Esophagus squamous epithelium (tissue), 5 donors: Measurements from ENCODE around the gene CFAP20DC. TPM values are rescaled to one million over a fixed set of nuclear protein-coding genes. Genes with fewer than 3 reads are reported as not detected.

Experiments
- DNase-seq: peaks from one replicate; lab custom pipeline; 2025; lab: John Stamatoyannopoulos, UW
- H3K27ac ChIP-seq, 4 donors: fragments of 200-600 bp; sonication (generic); one replicate each; pipeline ENCODE4 v1.5.1; 2016 to 2019; ENCODE audit warnings: mild to moderate bottlenecking in 1 of 4
- H3K27me3 ChIP-seq, 4 donors: fragments of 200-600 bp; sonication (generic); 1 replicate in 3 of 4; 2 replicates in 1 of 4; pipeline versions ENCODE4 v1.5.1 to v1.6.0; 2017 to 2021; ENCODE audit warnings: antibody characterized with exemption in 1 of 4
- H3K36me3 ChIP-seq, 3 donors: fragments of 200-600 bp; sonication (generic); one replicate each; pipeline ENCODE4 v1.5.1; 2016 to 2019
- H3K4me1 ChIP-seq, 3 donors: fragments of 200-600 bp; sonication (generic); one replicate each; pipeline ENCODE4 v1.5.1; 2017 to 2019
- H3K4me3 ChIP-seq, 4 donors: fragments of 200-600 bp; sonication (generic); 1 replicate in 3 of 4; 2 replicates in 1 of 4; pipeline ENCODE4 v1.5.1; 2016 to 2019; ENCODE audit warnings: mild to moderate bottlenecking in 2 of 4, moderate library complexity in 1 of 4
- H3K9me3 ChIP-seq, 3 donors: fragments of 200-600 bp; sonication (generic); one replicate each; pipeline ENCODE4 v1.5.1; 2016 to 2019
- POLR2A ChIP-seq, 4 donors: fragments of 450-650 bp; IDR thresholded peaks; one replicate each; pipeline ENCODE4 v1.6.1; 2017; ENCODE audit warnings: antibody characterized with exemption in 4 of 4, mild to moderate bottlenecking in 4 of 4, moderate library complexity in 3 of 4
- WGBS, 2 donors: methylation state at CpG; one replicate each; pipeline ENCODE4 v1.1.5; 2018; 5-methylcytosine and 5-hydroxymethylcytosine counted together
- intact Hi-C: fragments of 100-400 bp; cut with DNase I; formaldehyde crosslinking; loops from one replicate; pipeline ENCODE4 v1.15.0; 2022
- total RNA-seq, 4 donors: library from RNA; depleted of rRNA; stranded (reverse); fragments of >200 nt; gene quantifications; one replicate each; pipeline ENCODE4 v1.1.0, GENCODE V29; 2016
- TF ChIP-seq, protein P1 (sequence below), 6 experiments: fragments of 450-650 bp in 4 of 6; fragments of 200-600 bp in 2 of 6; sonication (generic) in 2 of 6; IDR thresholded peaks; one replicate each; pipeline ENCODE4 v1.5.1; 2016 to 2019; ENCODE audit warnings: antibody characterized with exemption in 6 of 6, mild to moderate bottlenecking in 4 of 6, moderate library complexity in 4 of 6
- donor health status: DM: yes; HTN: yes; CAD: no.

The CFAP20DC gene
- total RNA-seq, 4 donors from 2014 or later = 9.8 to 15.5 (median 10.8) TPM

DNA sequence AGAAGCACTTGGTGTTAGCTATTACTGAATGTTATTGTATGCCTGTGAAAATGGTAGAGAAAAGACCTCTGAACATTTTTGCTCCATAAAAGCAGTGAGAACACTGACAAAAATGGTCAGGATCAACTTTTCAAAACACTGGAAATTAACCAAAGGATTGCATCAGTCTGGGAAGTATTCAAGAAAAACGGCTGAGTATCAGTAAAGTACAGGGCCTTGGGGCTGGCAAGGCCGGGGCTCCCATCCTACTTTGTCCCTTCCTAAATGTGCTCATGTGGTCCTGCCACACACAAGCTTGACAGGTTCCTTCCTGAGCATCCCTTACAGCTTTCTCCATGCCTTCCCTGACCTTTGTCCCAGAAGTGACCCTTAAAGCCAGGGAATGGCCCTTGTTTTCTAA lies 84.0 kb downstream of the CFAP20DC start:
- TF ChIP-seq POLR2A (IDR thresholded peaks at IDR 0.05) = no peak
- TF ChIP-seq, protein P1, sequence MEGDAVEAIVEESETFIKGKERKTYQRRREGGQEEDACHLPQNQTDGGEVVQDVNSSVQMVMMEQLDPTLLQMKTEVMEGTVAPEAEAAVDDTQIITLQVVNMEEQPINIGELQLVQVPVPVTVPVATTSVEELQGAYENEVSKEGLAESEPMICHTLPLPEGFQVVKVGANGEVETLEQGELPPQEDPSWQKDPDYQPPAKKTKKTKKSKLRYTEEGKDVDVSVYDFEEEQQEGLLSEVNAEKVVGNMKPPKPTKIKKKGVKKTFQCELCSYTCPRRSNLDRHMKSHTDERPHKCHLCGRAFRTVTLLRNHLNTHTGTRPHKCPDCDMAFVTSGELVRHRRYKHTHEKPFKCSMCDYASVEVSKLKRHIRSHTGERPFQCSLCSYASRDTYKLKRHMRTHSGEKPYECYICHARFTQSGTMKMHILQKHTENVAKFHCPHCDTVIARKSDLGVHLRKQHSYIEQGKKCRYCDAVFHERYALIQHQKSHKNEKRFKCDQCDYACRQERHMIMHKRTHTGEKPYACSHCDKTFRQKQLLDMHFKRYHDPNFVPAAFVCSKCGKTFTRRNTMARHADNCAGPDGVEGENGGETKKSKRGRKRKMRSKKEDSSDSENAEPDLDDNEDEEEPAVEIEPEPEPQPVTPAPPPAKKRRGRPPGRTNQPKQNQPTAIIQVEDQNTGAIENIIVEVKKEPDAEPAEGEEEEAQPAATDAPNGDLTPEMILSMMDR (IDR thresholded peaks at IDR 0.05) = no peak
- H3K36me3 ChIP-seq = no peaks in the 10 kb centered on the region

DNA sequence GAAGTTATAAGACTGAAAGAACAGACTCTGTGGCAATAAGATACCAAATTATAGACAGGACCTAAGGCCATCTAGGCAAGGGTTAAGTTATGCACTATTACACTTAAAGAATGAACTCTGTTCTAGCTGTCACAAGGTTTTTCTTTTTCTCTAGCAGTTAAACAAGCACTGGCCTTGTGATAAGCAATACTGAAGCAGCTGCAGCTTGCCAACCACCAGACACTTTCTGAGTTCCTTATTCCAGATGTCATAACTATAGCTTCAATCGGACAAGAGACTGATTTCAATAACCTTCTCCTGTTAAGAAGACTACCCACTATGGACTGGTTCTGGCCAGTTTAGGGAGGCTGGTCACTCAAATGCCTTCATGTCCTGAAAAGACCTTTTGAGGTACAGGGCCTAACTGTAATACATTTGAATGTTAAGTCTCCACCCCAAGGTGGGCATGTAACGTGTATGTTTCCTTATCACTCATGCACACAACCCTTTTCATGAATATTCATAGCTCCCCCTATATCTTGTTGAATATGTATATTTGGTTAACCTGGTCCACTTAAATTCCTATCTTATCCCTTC lies 85.8 kb downstream of the CFAP20DC start:
- DNase-seq = no peak

More for the DNA sequence above, 84.0 kb downstream of the CFAP20DC start:
- no peaks in the 10 kb centered on the region for H3K4me1 ChIP-seq
- no peaks in the 10 kb centered on the region for H3K9me3 ChIP-seq
- WGBS, 2 donors = 50 to 53% methylated on average over 2 of the region's 2 CpGs
- no peaks in the 10 kb centered on the region for H3K27me3 ChIP-seq
- H3K27ac ChIP-seq = no peak overlapping the region
- no peak for DNase-seq
- intact Hi-C loops = no loop called here
- no peak overlapping the region for H3K4me3 ChIP-seq

DNA sequence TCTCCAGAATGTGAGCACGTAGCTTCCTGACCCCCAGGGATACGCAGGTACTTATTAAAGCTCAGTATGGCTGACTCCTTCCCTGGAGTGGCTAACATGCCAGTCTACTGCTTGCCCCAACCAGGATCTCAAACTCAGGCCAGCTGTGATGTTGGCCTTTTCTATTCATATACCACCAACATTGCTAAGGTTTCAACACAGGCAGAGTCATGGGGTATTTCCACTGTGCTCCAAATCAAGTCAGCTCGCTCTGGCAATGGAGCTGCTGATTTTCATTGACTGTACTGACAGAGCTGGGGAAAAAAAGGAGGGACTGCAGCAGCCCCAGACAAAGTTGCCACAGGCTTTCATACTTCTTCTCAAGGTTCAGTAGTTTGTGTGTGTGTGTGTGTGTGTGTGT lies 87.0 kb downstream of the CFAP20DC start:
- Histone ChIP-seq H3K27me3 (no peaks in the 10 kb centered on the region), H3K4me1 (no peaks in the 10 kb centered on the region), H3K27ac (no peak overlapping the region), H3K9me3 (no peaks in the 10 kb centered on the region), H3K36me3 (no peaks in the 10 kb centered on the region), H3K4me3 (no peak overlapping the region)
- intact Hi-C loops = no loop called here
- TF ChIP-seq, protein P1 (IDR thresholded peaks at IDR 0.05) = no peak
- no peak for TF ChIP-seq POLR2A (IDR thresholded peaks at IDR 0.05)
- no peak for DNase-seq
- 92 to 94% methylated on average over 3 of the region's 3 CpGs for WGBS, 2 donors

More for the DNA sequence above, 85.8 kb downstream of the CFAP20DC start:
- H3K36me3 ChIP-seq = no peaks in the 10 kb centered on the region
- TF ChIP-seq POLR2A (IDR thresholded peaks at IDR 0.05) = no peak
- TF ChIP-seq, protein P1 (IDR thresholded peaks at IDR 0.05) = no peak
- no peaks in the 10 kb centered on the region for H3K27me3 ChIP-seq
- no peak overlapping the region for H3K4me3 ChIP-seq
- no peak overlapping the region for H3K27ac ChIP-seq
- H3K4me1 ChIP-seq = no peaks in the 10 kb centered on the region
- intact Hi-C loops = no loop called here
- WGBS, 2 donors = 64 to 81% methylated on average over 2 of the region's 2 CpGs
- H3K9me3 ChIP-seq = no peaks in the 10 kb centered on the region

DNA sequence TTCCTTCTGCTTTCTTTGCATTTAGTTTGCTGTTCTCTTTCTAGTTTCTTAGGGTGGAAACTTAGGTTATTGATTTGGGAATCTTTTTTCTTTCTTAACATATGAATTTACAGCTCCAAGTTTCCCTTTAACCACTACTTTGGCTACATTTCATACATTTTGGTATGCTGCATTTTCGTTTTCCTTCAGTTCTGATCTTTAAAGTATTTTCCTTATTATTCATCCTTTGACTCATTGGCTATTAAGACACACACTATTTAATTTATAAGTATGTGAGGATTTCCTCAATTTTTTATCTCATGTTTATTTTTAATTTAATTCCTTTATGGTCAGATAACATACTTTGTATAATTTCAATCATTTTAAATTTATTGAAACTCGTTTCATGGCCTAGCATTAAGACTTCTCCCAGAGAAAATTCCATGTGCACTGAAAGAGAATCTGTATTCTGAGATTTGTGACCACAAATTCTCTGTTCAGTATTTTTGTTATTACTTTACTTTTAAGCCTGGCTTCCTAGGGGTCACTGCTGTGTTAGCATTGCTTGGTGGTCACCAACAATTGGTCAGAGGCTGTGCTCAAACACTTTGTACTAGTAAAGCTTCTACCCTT lies 87.7 kb downstream of the CFAP20DC start:
- no peak for TF ChIP-seq POLR2A (IDR thresholded peaks at IDR 0.05)
- TF ChIP-seq, protein P1 (IDR thresholded peaks at IDR 0.05) = no peak

DNA sequence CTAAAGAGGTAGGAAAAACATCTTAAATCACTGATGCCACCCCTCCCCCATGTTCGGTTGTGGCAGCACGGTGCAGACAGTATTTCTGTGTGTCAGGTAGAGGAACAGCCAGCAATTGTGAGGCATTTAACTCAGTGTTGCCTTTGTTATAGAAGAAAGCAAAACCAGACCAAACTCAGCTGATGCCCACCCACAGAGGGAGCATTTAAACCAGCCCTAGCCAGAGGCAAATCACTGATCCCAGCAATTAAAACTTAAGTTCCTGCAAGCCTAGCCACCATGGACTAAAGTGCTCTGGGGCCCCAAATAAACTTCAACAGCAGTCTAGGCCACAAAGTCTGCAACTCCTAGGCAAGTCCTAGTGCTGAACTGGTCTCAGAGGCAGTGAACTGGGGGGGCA lies 94.5 kb downstream of the CFAP20DC start:
- TF ChIP-seq, protein P1 (IDR thresholded peaks at IDR 0.05) = no peak
- TF ChIP-seq POLR2A (IDR thresholded peaks at IDR 0.05) = no peak
- Histone ChIP-seq H3K27me3 (no peaks in the 10 kb centered on the region), H3K36me3 (no peaks in the 10 kb centered on the region), H3K27ac (no peak overlapping the region), H3K9me3 (no peaks in the 10 kb centered on the region), H3K4me3 (no peak overlapping the region), H3K4me1 (no peaks in the 10 kb centered on the region)
- intact Hi-C loops = no loop called here
- WGBS, 2 donors = 54 to 56% methylated on average over 2 of the region's 2 CpGs
- DNase-seq = no peak

More for the DNA sequence above, 87.7 kb downstream of the CFAP20DC start:
- intact Hi-C loops = no loop called here
- no peak overlapping the region for H3K27ac ChIP-seq
- 52 to 70% methylated on average over 2 of the region's 2 CpGs for WGBS, 2 donors
- no peaks in the 10 kb centered on the region for H3K9me3 ChIP-seq
- no peaks in the 10 kb centered on the region for H3K27me3 ChIP-seq
- H3K4me3 ChIP-seq = no peak overlapping the region
- no peaks in the 10 kb centered on the region for H3K4me1 ChIP-seq
- no peak for DNase-seq
- no peaks in the 10 kb centered on the region for H3K36me3 ChIP-seq
